Neural progenitor cell (in vitro differentiated cells): ENCODE measurements around the gene ZNF496. TPM values are rescaled to one million over a fixed set of nuclear protein-coding genes. Genes with fewer than 3 reads are reported as not detected.

Experiments
- DNase-seq: peaks from one replicate; pipeline ENCODE4 v3.0.0-alpha.2; 2016; ENCODE audit warnings: low spot score
- H2AFZ ChIP-seq: fragments of 200-600 bp; sonication (generic); replicated peaks from 2 replicates; pipeline ENCODE4 v1.6.1; 2016; ENCODE audit warnings: antibody characterized with exemption
- H3F3A ChIP-seq: fragments of 200-600 bp; sonication (generic); 2 replicates; pipeline ENCODE4 v1.6.1; 2016; ENCODE audit warnings: antibody characterized with exemption, low read depth
- H3K27ac ChIP-seq: fragments of 200-600 bp; sonication (generic); 2 replicates; pipeline ENCODE4 v1.5.1; 2016; ENCODE audit warnings: mild to moderate bottlenecking
- H3K27me3 ChIP-seq: fragments of 200-600 bp; sonication (generic); 2 replicates; pipeline ENCODE4 v1.6.1; 2016; ENCODE audit warnings: mild to moderate bottlenecking, moderate library complexity
- H3K36me3 ChIP-seq: fragments of 200-600 bp; sonication (generic); 2 replicates; pipeline ENCODE4 v1.5.1; 2016
- H3K4me1 ChIP-seq: fragments of 200-600 bp; sonication (generic); 2 replicates; pipeline ENCODE4 v1.6.1; 2016; ENCODE audit warnings: mixed run types
- H3K4me2 ChIP-seq: fragments of 200-600 bp; sonication (generic); 2 replicates; pipeline ENCODE4 v1.6.1; 2016
- H3K4me3 ChIP-seq: fragments of 200-600 bp; sonication (generic); 2 replicates; pipeline ENCODE4 v1.5.1; 2016
- H3K79me2 ChIP-seq: fragments of 200-600 bp; sonication (generic); 2 replicates; pipeline ENCODE4 v1.6.1; 2016; ENCODE audit warnings: low read depth
- H3K9ac ChIP-seq: fragments of 200-600 bp; sonication (generic); 2 replicates; pipeline ENCODE4 v1.6.1; 2016
- H3K9me3 ChIP-seq: fragments of 200-600 bp; sonication (generic); 2 replicates; pipeline ENCODE4 v1.5.1; 2016; ENCODE audit warnings: low read depth
- H4K20me1 ChIP-seq: fragments of 200-600 bp; sonication (generic); 2 replicates; pipeline ENCODE4 v1.6.1; 2016; ENCODE audit warnings: low read depth
- H3K27ac Mint-ChIP-seq: 3 replicates; pipeline ENCODE4 v1.8.0; 2021; ENCODE audit warnings: mixed read lengths
- H3K27me3 Mint-ChIP-seq: 2 replicates; pipeline ENCODE4 v1.8.0; 2022; ENCODE audit warnings: low read depth, mild to moderate bottlenecking, inconsistent platforms, moderate library complexity, mixed read lengths; ENCODE audit not compliant: insufficient read depth
- H3K36me3 Mint-ChIP-seq: 3 replicates; pipeline ENCODE4 v1.8.0; 2021; ENCODE audit warnings: mixed read lengths
- H3K4me1 Mint-ChIP-seq: 3 replicates; pipeline ENCODE4 v1.8.0; 2021; ENCODE audit warnings: mixed read lengths
- H3K4me3 Mint-ChIP-seq: 3 replicates; pipeline ENCODE4 v1.8.0; 2021; ENCODE audit warnings: mild to moderate bottlenecking, moderate library complexity, mixed read lengths
- H3K9me3 Mint-ChIP-seq: 3 replicates; pipeline ENCODE4 v1.8.0; 2020; ENCODE audit warnings: mixed read lengths
- EZH2 ChIP-seq: fragments of 200-600 bp; sonication (generic); IDR thresholded peaks from 2 replicates; pipeline ENCODE4 v1.6.1; 2017; ENCODE audit warnings: antibody characterized with exemption, mild to moderate bottlenecking, moderate library complexity
- EZH2phosphoT487 ChIP-seq: fragments of 200-600 bp; sonication (generic); IDR thresholded peaks from 2 replicates; pipeline ENCODE4 v1.6.1; 2017; ENCODE audit warnings: antibody characterized with exemption
- total RNA-seq: library from RNA; depleted of rRNA; stranded (reverse); fragments of >200 nt; gene quantifications from 2 replicates; pipeline ENCODE4 v1.2.3, GENCODE V29; 2015; ENCODE audit warnings: low replicate concordance
- TF ChIP-seq, protein P1 (sequence below): fragments of 200-600 bp; sonication (generic); IDR thresholded peaks from 2 replicates; pipeline ENCODE4 v1.5.1; 2017; ENCODE audit warnings: antibody characterized with exemption, mild to moderate bottlenecking

The ZNF496 gene
- total RNA-seq, 1 donor from 2014 or later, result 30.1 TPM

DNA sequence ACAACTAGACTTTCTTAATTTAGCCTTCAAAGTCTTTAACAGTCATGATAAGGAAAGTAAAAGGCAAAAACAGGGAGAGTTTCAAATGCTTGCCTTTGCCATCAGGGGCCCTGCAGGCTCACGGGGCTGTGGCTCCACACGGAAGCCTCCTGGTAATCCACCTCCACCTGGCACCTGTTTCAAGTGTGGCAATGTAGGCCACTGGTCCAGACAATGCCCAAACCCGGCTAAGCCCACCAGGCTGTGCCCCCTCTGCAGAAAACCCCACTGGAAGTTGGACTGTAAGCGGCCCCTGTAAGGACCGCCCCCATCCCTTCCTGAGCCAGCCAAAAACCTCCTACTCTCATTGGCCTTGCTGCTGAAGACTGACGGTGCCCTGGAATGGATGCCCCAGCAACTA lies 43.3 kb downstream of the ZNF496 start:
- no peak overlapping the region for H3K27ac Mint-ChIP-seq
- Histone ChIP-seq H3F3A (no peaks in the 10 kb centered on the region), H3K27me3 (no peaks in the 10 kb centered on the region)

DNA sequence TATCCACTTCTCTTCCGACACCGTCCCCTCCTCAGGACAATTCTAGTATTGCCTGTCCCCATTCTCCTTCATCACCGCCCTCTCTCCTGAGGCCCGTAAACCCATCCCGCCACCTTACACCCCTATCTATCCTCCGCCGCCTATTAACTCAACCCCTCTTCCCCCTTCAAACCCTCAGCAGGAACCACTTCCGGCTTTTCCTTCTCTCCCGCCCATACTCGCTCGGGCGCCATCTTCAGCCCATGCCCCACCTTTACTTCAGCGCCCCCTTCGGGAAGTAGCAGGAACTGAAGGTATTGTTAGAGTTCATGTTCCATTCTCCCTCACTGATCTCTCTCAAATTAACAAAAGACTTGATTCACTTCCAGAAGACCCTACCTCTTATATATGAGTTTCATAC lies 44.2 kb downstream of the ZNF496 start:
- H3K9ac ChIP-seq, result no peak overlapping the region
- H4K20me1 ChIP-seq, result no peaks in the 10 kb centered on the region
- peaks cover 2% of the 10 kb centered on the region for H3K4me1 ChIP-seq
- no peak overlapping the region for H3K27ac ChIP-seq
- H3K36me3 Mint-ChIP-seq, result peaks cover 31% of the 10 kb centered on the region
- peaks cover 36% of the 10 kb centered on the region for H3K9me3 Mint-ChIP-seq
- no peaks in the 10 kb centered on the region for H3K9me3 ChIP-seq
- peaks cover 6% of the 10 kb centered on the region for H3K27me3 Mint-ChIP-seq
- no peak overlapping the region for H3K4me2 ChIP-seq
- no peak for TF ChIP-seq EZH2
- TF ChIP-seq, protein P1, sequence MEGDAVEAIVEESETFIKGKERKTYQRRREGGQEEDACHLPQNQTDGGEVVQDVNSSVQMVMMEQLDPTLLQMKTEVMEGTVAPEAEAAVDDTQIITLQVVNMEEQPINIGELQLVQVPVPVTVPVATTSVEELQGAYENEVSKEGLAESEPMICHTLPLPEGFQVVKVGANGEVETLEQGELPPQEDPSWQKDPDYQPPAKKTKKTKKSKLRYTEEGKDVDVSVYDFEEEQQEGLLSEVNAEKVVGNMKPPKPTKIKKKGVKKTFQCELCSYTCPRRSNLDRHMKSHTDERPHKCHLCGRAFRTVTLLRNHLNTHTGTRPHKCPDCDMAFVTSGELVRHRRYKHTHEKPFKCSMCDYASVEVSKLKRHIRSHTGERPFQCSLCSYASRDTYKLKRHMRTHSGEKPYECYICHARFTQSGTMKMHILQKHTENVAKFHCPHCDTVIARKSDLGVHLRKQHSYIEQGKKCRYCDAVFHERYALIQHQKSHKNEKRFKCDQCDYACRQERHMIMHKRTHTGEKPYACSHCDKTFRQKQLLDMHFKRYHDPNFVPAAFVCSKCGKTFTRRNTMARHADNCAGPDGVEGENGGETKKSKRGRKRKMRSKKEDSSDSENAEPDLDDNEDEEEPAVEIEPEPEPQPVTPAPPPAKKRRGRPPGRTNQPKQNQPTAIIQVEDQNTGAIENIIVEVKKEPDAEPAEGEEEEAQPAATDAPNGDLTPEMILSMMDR, result peak; percentile 26
- H3K4me1 Mint-ChIP-seq, result no peaks in the 10 kb centered on the region
- H3K4me3 Mint-ChIP-seq, result no peak overlapping the region
- no peak overlapping the region for H3K4me3 ChIP-seq
- no peaks in the 10 kb centered on the region for H3K79me2 ChIP-seq
- no peak overlapping the region for H2AFZ ChIP-seq
- H3F3A ChIP-seq, result no peaks in the 10 kb centered on the region
- DNase-seq, result no peak
- H3K36me3 ChIP-seq, result no peaks in the 10 kb centered on the region
- no peaks in the 10 kb centered on the region for H3K27me3 ChIP-seq
- H3K27ac Mint-ChIP-seq, result no peak overlapping the region

More for the DNA sequence above, 43.3 kb downstream of the ZNF496 start:
- no peaks in the 10 kb centered on the region for H4K20me1 ChIP-seq
- H3K27ac ChIP-seq, result no peak overlapping the region
- H3K4me3 ChIP-seq, result no peak overlapping the region
- H3K36me3 Mint-ChIP-seq, result peaks cover 31% of the 10 kb centered on the region
- TF ChIP-seq EZH2phosphoT487 (no peak), EZH2 (no peak)
- TF ChIP-seq, protein P1, result no peak
- no peak for DNase-seq
- H3K4me2 ChIP-seq, result no peak overlapping the region
- H3K27me3 Mint-ChIP-seq, result peaks cover 6% of the 10 kb centered on the region
- H3K4me1 Mint-ChIP-seq, result peaks cover 3% of the 10 kb centered on the region
- H3K4me1 ChIP-seq, result peaks cover 9% of the 10 kb centered on the region
- no peak overlapping the region for H2AFZ ChIP-seq
- H3K9me3 Mint-ChIP-seq, result peaks cover 36% of the 10 kb centered on the region
- H3K36me3 ChIP-seq, result no peaks in the 10 kb centered on the region
- H3K9ac ChIP-seq, result no peak overlapping the region
- no peak overlapping the region for H3K4me3 Mint-ChIP-seq
- no peaks in the 10 kb centered on the region for H3K79me2 ChIP-seq
- no peaks in the 10 kb centered on the region for H3K9me3 ChIP-seq

DNA sequence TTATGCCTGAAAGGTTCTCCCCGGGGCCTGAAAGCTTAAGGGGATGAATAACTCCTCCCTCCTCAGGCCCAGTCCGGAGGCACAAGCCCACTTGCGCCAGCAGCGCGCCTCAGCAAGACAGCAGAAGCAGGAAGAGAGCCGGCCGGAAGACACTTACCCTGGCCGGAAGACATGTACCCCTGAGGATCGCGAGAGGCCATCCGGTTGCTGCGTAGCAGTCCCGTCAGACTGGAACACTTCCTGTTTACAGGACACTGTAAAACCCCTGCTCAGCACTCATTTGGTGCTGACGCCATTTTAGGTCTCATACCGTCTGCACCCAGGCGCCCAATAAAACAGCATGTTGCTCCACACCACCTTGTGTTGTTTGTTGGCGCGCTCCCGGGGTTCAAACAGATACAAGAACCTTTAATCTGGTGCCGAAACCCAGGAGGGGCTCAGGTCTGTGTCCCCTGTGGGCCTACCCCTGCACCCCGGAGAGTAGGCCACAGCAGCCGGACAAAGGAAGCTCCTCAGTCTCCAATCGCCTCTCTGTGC lies 45.5 kb downstream of the ZNF496 start:
- Mint-ChIP-seq H3K27ac (no peak overlapping the region), H3K27me3 (peaks cover 6% of the 10 kb centered on the region), H3K36me3 (peaks cover 31% of the 10 kb centered on the region), H3K4me1 (no peaks in the 10 kb centered on the region), H3K9me3 (peaks cover 36% of the 10 kb centered on the region), H3K4me3 (no peak overlapping the region)
- no peaks in the 10 kb centered on the region for H3K27me3 ChIP-seq
- H3K79me2 ChIP-seq, result no peaks in the 10 kb centered on the region
- no peaks in the 10 kb centered on the region for H3K4me1 ChIP-seq
- no peaks in the 10 kb centered on the region for H3K9me3 ChIP-seq
- no peak overlapping the region for H2AFZ ChIP-seq
- no peaks in the 10 kb centered on the region for H3K36me3 ChIP-seq
- no peak for DNase-seq
- no peak overlapping the region for H3K27ac ChIP-seq
- no peak overlapping the region for H3K4me2 ChIP-seq
- no peaks in the 10 kb centered on the region for H3F3A ChIP-seq
- no peak overlapping the region for H3K4me3 ChIP-seq
- H3K9ac ChIP-seq, result no peak overlapping the region
- no peaks in the 10 kb centered on the region for H4K20me1 ChIP-seq
- TF ChIP-seq EZH2phosphoT487, result no peak
- TF ChIP-seq EZH2, result no peak
- TF ChIP-seq, protein P1, result no peak
